Endothelial cell of umbilical vein (primary cell): ENCODE results near the gene SSTR5.

ENCODE experiments used
- CTCF ChIP-seq, 2 donors: IDR thresholded peaks; 1 replicate in 1 of 2; 2 replicates in 1 of 2; pipeline ENCODE4 v1.5.1; 2011; ENCODE audit warnings: low read length in 2 of 2, mild to moderate bottlenecking in 2 of 2, moderate library complexity in 2 of 2, control low read depth in 1 of 2, inconsistent platforms in 1 of 2, low read depth in 1 of 2; ENCODE audit not compliant: insufficient read depth in 1 of 2; ENCODE audit errors: extremely low read depth in 1 of 2
- EZH2 ChIP-seq: IDR thresholded peaks from 2 replicates; pipeline ENCODE4 v1.6.1; 2012; ENCODE audit warnings: borderline replicate concordance, low read depth, mild to moderate bottlenecking, moderate library complexity, low read length, inconsistent platforms; ENCODE audit not compliant: severe bottlenecking
- JUN ChIP-seq: IDR thresholded peaks from 2 replicates; pipeline ENCODE4 v1.6.1; 2011; ENCODE audit warnings: borderline replicate concordance, low read depth; ENCODE audit not compliant: insufficient read length, insufficient read depth
- MAX ChIP-seq: IDR thresholded peaks from 2 replicates; pipeline ENCODE4 v1.6.1; 2011; ENCODE audit not compliant: insufficient read depth, insufficient read length
- POLR2A ChIP-seq: IDR thresholded peaks from 2 replicates; pipeline ENCODE4 v1.6.1; 2012; ENCODE audit warnings: low read depth, mild to moderate bottlenecking, control low read depth, low read length
- POLR2AphosphoS5 ChIP-seq: IDR thresholded peaks from 2 replicates; pipeline ENCODE4 v1.6.1; 2012; ENCODE audit warnings: low read depth, mild to moderate bottlenecking, control low read depth, low read length, moderate library complexity; ENCODE audit not compliant: insufficient read depth

GRCh38 chr16:1057252-1057932 lies 15.2 kb upstream of the SSTR5 start:
- TF ChIP-seq EZH2 (no peak), CTCF (IDR thresholded peaks at IDR 0.05; ENCODE audit: extremely low read depth in 1 of 2, insufficient read depth in 1 of 2, low read depth in 1 of 2, low read length in 2 of 2) (peak; percentile 86 to 95), POLR2A (no peak), MAX (no peak), POLR2AphosphoS5 (no peak), JUN (no peak)
